Caco-2 (cell line): ENCODE data around the gene WDR49. TPM values are rescaled to one million over a fixed set of nuclear protein-coding genes. Genes with fewer than 3 reads are reported as not detected.

ENCODE experiments used
- BruUV-seq: library from RNA; stranded (reverse); fragments of 400-500 nt; replicated peaks from 2 replicates; lab custom pipeline; 2021; lab: Mats Ljungman, UMichigan
- CTCF ChIA-PET: fragments of 300-600 bp; sonication (Branson Sonifier 250); formaldehyde crosslinking; loops from one replicate; lab custom pipeline; 2022; ENCODE audit warnings: antibody characterized with exemption; lab: Charles Lee
- POLR2A ChIA-PET: fragments of 300-600 bp; sonication (Branson Sonifier 250); formaldehyde crosslinking; loops from one replicate; lab custom pipeline; 2022; ENCODE audit warnings: antibody characterized with exemption; lab: Charles Lee
- DNase-seq, 2 experiments: peaks; one replicate each; pipeline versions ENCODE4 v3.0.0 to v3.0.0-alpha.2; 2020 to 2022
- H3K27me3 ChIP-seq: replicated peaks from 2 replicates; pipeline ENCODE4 v1.6.0; 2011; ENCODE audit warnings: low read length; ENCODE audit not compliant: control insufficient read depth, insufficient read depth
- H3K36me3 ChIP-seq: 2 replicates; pipeline ENCODE4 v1.5.1; 2011; ENCODE audit warnings: low read length; ENCODE audit not compliant: control insufficient read depth, insufficient read depth
- H3K4me1 ChIP-seq: fragments of 250-450 bp; sonication (Bioruptor Pico); 2 replicates; pipeline ENCODE4 v1.5.1; 2020; ENCODE audit warnings: mild to moderate bottlenecking
- H3K4me3 ChIP-seq: 2 replicates; pipeline ENCODE4 v1.5.1; 2011; ENCODE audit warnings: low read depth, mild to moderate bottlenecking, control low read depth, low read length
- H3K9me3 ChIP-seq: fragments of 250-450 bp; sonication (Bioruptor Pico); 2 replicates; pipeline ENCODE4 v1.5.1; 2020; ENCODE audit warnings: mild to moderate bottlenecking, moderate library complexity
- H3K27ac Mint-ChIP-seq: one replicate; pipeline ENCODE4 v1.8.0; 2022; ENCODE audit warnings: mixed read lengths; ENCODE audit not compliant: unreplicated experiment
- H3K27me3 Mint-ChIP-seq: one replicate; pipeline ENCODE4 v1.8.0; 2022; ENCODE audit warnings: mixed read lengths; ENCODE audit not compliant: insufficient read depth, unreplicated experiment
- H3K36me3 Mint-ChIP-seq: one replicate; pipeline ENCODE4 v1.8.0; 2022; ENCODE audit warnings: mild to moderate bottlenecking, mixed read lengths; ENCODE audit not compliant: insufficient read depth, unreplicated experiment
- H3K4me1 Mint-ChIP-seq: one replicate; pipeline ENCODE4 v1.8.0; 2022; ENCODE audit warnings: low read depth, mixed read lengths; ENCODE audit not compliant: unreplicated experiment
- H3K4me3 Mint-ChIP-seq: one replicate; pipeline ENCODE4 v1.8.0; 2022; ENCODE audit warnings: mild to moderate bottlenecking, moderate library complexity, mixed read lengths; ENCODE audit not compliant: unreplicated experiment
- H3K9me3 Mint-ChIP-seq: one replicate; pipeline ENCODE4 v1.8.0; 2022; ENCODE audit warnings: mixed read lengths; ENCODE audit not compliant: unreplicated experiment
- CTCF ChIP-seq, 2 experiments: fragments of 200-600 bp in 1 of 2; IDR thresholded peaks; 1 replicate in 1 of 2; 2 replicates in 1 of 2; pipeline versions ENCODE4 v1.5.1 to v1.8.0; 2011 to 2022; ENCODE audit warnings: antibody characterized with exemption in 1 of 2, control low read depth in 1 of 2, inconsistent platforms in 1 of 2, low read depth in 1 of 2, low read length in 1 of 2, mild to moderate bottlenecking in 1 of 2, moderate library complexity in 1 of 2; ENCODE audit not compliant: insufficient read depth in 1 of 2, severe bottlenecking in 1 of 2, unreplicated experiment in 1 of 2
- intact Hi-C: fragments of 100-400 bp; cut with micrococcal nuclease; formaldehyde crosslinking; loops from one replicate; pipeline ENCODE4 v1.10.0; 2022; ENCODE audit not compliant: unreplicated experiment
- total RNA-seq: library from RNA; stranded (reverse); gene quantifications from 2 replicates; pipeline ENCODE4 v1.2.3, GENCODE V29; 2022

The WDR49 gene
- total RNA-seq, 1 experiment from 2014 or later, result 0.32 TPM

GRCh38 chr3:167611718-167612117 lies 42.0 kb downstream of the WDR49 start:
- no peaks in the 10 kb centered on the region for H3K27me3 ChIP-seq
- H3K4me3 ChIP-seq, result no peak overlapping the region

GRCh38 chr3:167609156-167609555 lies 44.6 kb downstream of the WDR49 start:
- Histone ChIP-seq H3K4me1 (no peaks in the 10 kb centered on the region), H3K4me3 (no peak overlapping the region), H3K9me3 (no peaks in the 10 kb centered on the region), H3K36me3 (no peaks in the 10 kb centered on the region), H3K27me3 (no peaks in the 10 kb centered on the region)
- DNase-seq, result no peak
- CTCF ChIA-PET, result interaction anchor here (0.6 kb wide), 1 partner anchor 772 kb away, joined by 4 read pairs; no protein-coding TSS in a partner anchor
- no TSS peak for BruUV-seq
- POLR2A ChIA-PET, result no interaction called here
- no peak overlapping the region for H3K27ac Mint-ChIP-seq
- H3K4me3 Mint-ChIP-seq, result no peak overlapping the region
- H3K27me3 Mint-ChIP-seq, result peaks cover 6% of the 10 kb centered on the region
- TF ChIP-seq CTCF (IDR thresholded peaks at IDR 0.05; ENCODE audit: insufficient read depth in 1 of 2, low read depth in 1 of 2, low read length in 1 of 2, severe bottlenecking in 1 of 2, unreplicated experiment in 1 of 2), result no peak
- H3K4me1 Mint-ChIP-seq, result no peaks in the 10 kb centered on the region
- intact Hi-C loops, result loop anchor here (5.0 kb wide), 1 partner anchor 273 kb away; no protein-coding TSS in a partner anchor
- no peaks in the 10 kb centered on the region for H3K9me3 Mint-ChIP-seq
- H3K36me3 Mint-ChIP-seq, result no peaks in the 10 kb centered on the region

More at GRCh38 chr3:167611718-167612117, 42.0 kb downstream of the WDR49 start:
- Histone ChIP-seq H3K4me1 (no peaks in the 10 kb centered on the region), H3K9me3 (no peaks in the 10 kb centered on the region), H3K36me3 (no peaks in the 10 kb centered on the region)
- no peak for DNase-seq
- CTCF ChIA-PET, result no interaction called here
- Mint-ChIP-seq H3K27me3 (peaks cover 12% of the 10 kb centered on the region), H3K9me3 (no peaks in the 10 kb centered on the region), H3K36me3 (no peaks in the 10 kb centered on the region), H3K4me3 (no peak overlapping the region), H3K27ac (no peak overlapping the region), H3K4me1 (no peaks in the 10 kb centered on the region)
- intact Hi-C loops, result no loop called here
- no TSS peak for BruUV-seq
- POLR2A ChIA-PET, result no interaction called here
- TF ChIP-seq CTCF (IDR thresholded peaks at IDR 0.05; ENCODE audit: insufficient read depth in 1 of 2, low read depth in 1 of 2, low read length in 1 of 2, severe bottlenecking in 1 of 2, unreplicated experiment in 1 of 2), result no peak

- intact Hi-C loops, result loop anchor here (5.0 kb wide), 1 partner anchor 275 kb away; no protein-coding TSS in a partner anchor
- Mint-ChIP-seq H3K27ac (no peak overlapping the region), H3K9me3 (no peaks in the 10 kb centered on the region), H3K27me3 (peaks cover 10% of the 10 kb centered on the region), H3K4me3 (no peak overlapping the region), H3K4me1 (no peaks in the 10 kb centered on the region), H3K36me3 (no peaks in the 10 kb centered on the region)
- H3K36me3 ChIP-seq, result no peaks in the 10 kb centered on the region
- H3K9me3 ChIP-seq, result no peaks in the 10 kb centered on the region
- H3K4me3 ChIP-seq, result no peak overlapping the region
- no peaks in the 10 kb centered on the region for H3K4me1 ChIP-seq
- DNase-seq, result no peak
- no TSS peak for BruUV-seq
- POLR2A ChIA-PET, result no interaction called here
- TF ChIP-seq CTCF (IDR thresholded peaks at IDR 0.05; ENCODE audit: insufficient read depth in 1 of 2, low read depth in 1 of 2, low read length in 1 of 2, severe bottlenecking in 1 of 2, unreplicated experiment in 1 of 2), result no peak
- CTCF ChIA-PET, result no interaction called here
- no peaks in the 10 kb centered on the region for H3K27me3 ChIP-seq
Observed at GRCh38 chr3:167606836-167607235, 46.9 kb downstream of the WDR49 start.
